GM18498 (cell line): ENCODE measurements around the gene ADAMTS1.

ENCODE experiments used
- ATAC-seq: cut with Tn5 transposase; IDR thresholded peaks from one replicate; pipeline ENCODE4 v1.9.1; 2021; ENCODE audit warnings: mild to moderate bottlenecking, moderate library complexity; ENCODE audit not compliant: unreplicated experiment

Gene ADAMTS1

GRCh38 chr21:26794597-26795411 is 50.4 kb downstream of the ADAMTS1 start:
- ATAC-seq = no peak

- ATAC-seq = no peak
Measured at GRCh38 chr21:26790296-26790695, 54.9 kb downstream of the ADAMTS1 start.

GRCh38 chr21:26788790-26789189 is 56.4 kb downstream of the ADAMTS1 start:
- ATAC-seq = no peak
